NCI-H524 (cell line): Measurements from ENCODE around the gene IFI27L2.
"Not testable (repeated sequence)": the region's sequence is repeated elsewhere in the genome, so short reads cannot be mapped to it uniquely, and the experiment has no call there.

Experiments used
- DNase-seq, 2 experiments: peaks; one replicate each; lab custom pipeline; 2025; lab: John Stamatoyannopoulos, UW

IFI27L2 gene

GRCh38 chr14:94129111-94129757 is at the start of gene IFI27L2:
IFI27L2 (minus strand) TSS chr14:94129604; CDS start chr14:94129564, 40 bp downstream.
- DNase-seq: peak; percentile 85 to 93

GRCh38 chr14:94177806-94178205 is 48.4 kb upstream of the IFI27L2 start:
- no peak for DNase-seq

- DNase-seq: no peak
These were observed 47.4 kb upstream of the IFI27L2 start for GRCh38 chr14:94176808-94177207.

- DNase-seq: no peak
These were observed 46.3 kb upstream of the IFI27L2 start for GRCh38 chr14:94175747-94176146.

- peak; percentile 71 to 73 for DNase-seq
These were observed 45.8 kb upstream of the IFI27L2 start for GRCh38 chr14:94175011-94175745.

- no peak for DNase-seq
These were observed 45.2 kb upstream of the IFI27L2 start for GRCh38 chr14:94174604-94175010.

GRCh38 chr14:94173885-94174603 is 44.6 kb upstream of the IFI27L2 start, which contains the start of gene PPP4R4:
PPP4R4 (plus strand) TSS chr14:94174322; CDS start chr14:94174466, 144 bp downstream.
- DNase-seq: peak; percentile 97

GRCh38 chr14:94173471-94173884 is 44.1 kb upstream of the IFI27L2 start:
- DNase-seq: peak in 1 of 2 experiments; percentile 68

GRCh38 chr14:94172545-94172944 is 43.1 kb upstream of the IFI27L2 start:
- peak in 1 of 2 experiments; percentile 36 for DNase-seq

- DNase-seq: peak; percentile 15 to 59
These were observed 41.8 kb upstream of the IFI27L2 start for GRCh38 chr14:94171208-94171607.

- DNase-seq: peak; percentile 83 to 93
These were observed 40.7 kb upstream of the IFI27L2 start for GRCh38 chr14:94170136-94170535.

GRCh38 chr14:94165744-94166143 is 36.3 kb upstream of the IFI27L2 start:
- no peak for DNase-seq

GRCh38 chr14:94164685-94165431 is 35.5 kb upstream of the IFI27L2 start:
- DNase-seq: peak; percentile 43 to 62

GRCh38 chr14:94163796-94164195 is 34.4 kb upstream of the IFI27L2 start:
- DNase-seq: peak; percentile 21 to 49

- no peak for DNase-seq
These were observed 33.1 kb upstream of the IFI27L2 start for GRCh38 chr14:94162466-94162865.

- no peak for DNase-seq
These were observed 32.6 kb upstream of the IFI27L2 start for GRCh38 chr14:94161981-94162380.

GRCh38 chr14:94161058-94161457 is 31.7 kb upstream of the IFI27L2 start:
- no peak for DNase-seq

- no peak for DNase-seq
These were observed 29.0 kb upstream of the IFI27L2 start for GRCh38 chr14:94158239-94158883.

- no peak for DNase-seq
These were observed 27.8 kb upstream of the IFI27L2 start for GRCh38 chr14:94157197-94157596.

- DNase-seq: not testable (repeated sequence)
These were observed 26.7 kb upstream of the IFI27L2 start for GRCh38 chr14:94156143-94156542.

- no peak for DNase-seq
These were observed 24.4 kb upstream of the IFI27L2 start for GRCh38 chr14:94153750-94154342.
